AG04450 (cell line): ENCODE results near the gene PMVK. TPM values are rescaled to one million over a fixed set of nuclear protein-coding genes. Genes with fewer than 3 reads are reported as not detected.

Experiments
- CTCF ChIA-PET: fragments of 300-600, 350-600 bp; formaldehyde crosslinking; extraction: SDS; loops from one replicate; lab custom pipeline; 2022; ENCODE audit warnings: antibody characterized with exemption, inconsistent platforms; lab: Charles Lee
- POLR2A ChIA-PET: fragments of 350-600 bp; formaldehyde crosslinking; extraction: SDS; loops from one replicate; lab custom pipeline; 2021; ENCODE audit warnings: antibody characterized with exemption, inconsistent platforms; lab: Yijun Ruan, JAX
- DNase-seq: peaks from one replicate; pipeline ENCODE4 v3.0.0-alpha.2; 2011; ENCODE audit warnings: low read depth, low spot score
- H3K27ac ChIP-seq: one replicate; pipeline ENCODE4 v1.5.1; 2012; ENCODE audit warnings: low read depth, low read length, control low read depth
- H3K27me3 ChIP-seq: one replicate; pipeline ENCODE4 v1.6.0; 2012; ENCODE audit warnings: low read length; ENCODE audit not compliant: control insufficient read depth, insufficient read depth
- H3K4me3 ChIP-seq: 2 replicates; pipeline ENCODE4 v1.5.1; 2011; ENCODE audit warnings: mild to moderate bottlenecking, low read depth, low read length, control low read depth
- H3K9me3 ChIP-seq: 2 replicates; pipeline ENCODE4 v1.5.1; 2012; ENCODE audit warnings: low read length; ENCODE audit not compliant: control insufficient read depth, insufficient read depth
- polyA plus RNA-seq: library from polyadenylated mRNA; depleted of rRNA; stranded (reverse); fragments of >200 nt; gene quantifications from 2 replicates; pipeline ENCODE4 v1.2.3, GENCODE V29; 2011
- TF ChIP-seq, protein P1 (sequence below): IDR thresholded peaks from 2 replicates; pipeline ENCODE4 v1.5.1; 2011; ENCODE audit warnings: low read depth, low read length, control low read depth, inconsistent platforms

The PMVK gene
- polyA plus RNA-seq, 1 experiment, result 21.0 TPM

DNA sequence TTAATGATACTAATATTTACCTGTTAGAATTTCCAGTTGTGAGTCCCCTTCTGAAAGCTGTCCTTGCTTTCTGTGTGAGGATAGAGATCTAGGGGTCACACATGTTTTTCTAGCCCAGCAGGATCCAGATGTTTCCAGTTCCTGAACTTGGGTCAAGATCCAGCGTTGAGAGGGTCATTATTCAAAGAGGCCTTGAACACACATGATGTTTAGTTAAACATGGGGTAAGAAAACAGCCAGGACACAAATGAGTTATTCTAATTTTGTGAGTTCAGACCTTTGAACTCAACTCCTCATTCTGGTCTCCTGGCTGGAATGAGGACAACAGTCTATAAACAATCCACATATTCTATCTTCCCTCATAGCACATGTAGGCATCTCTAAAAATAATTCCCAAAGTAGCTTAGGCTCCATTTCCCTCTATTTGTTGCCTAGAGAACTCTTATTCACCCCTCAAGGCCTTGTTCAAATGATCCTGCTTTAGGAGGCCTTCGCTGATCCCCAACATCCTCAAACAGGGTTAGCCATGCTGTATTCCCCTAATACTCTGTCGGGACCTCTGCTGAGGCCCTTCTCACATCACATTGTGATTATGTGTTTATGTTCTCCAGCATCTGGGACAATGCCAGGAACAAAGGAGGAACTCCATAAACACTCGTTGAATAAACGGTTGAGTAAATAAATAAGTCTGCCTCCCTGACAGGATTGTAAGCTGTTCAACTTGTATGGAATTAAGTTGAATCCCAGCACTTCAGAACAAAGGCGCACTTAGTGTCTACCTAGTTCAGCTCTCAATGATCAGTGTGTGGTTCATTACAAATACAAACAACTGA is 51.4 kb downstream of the PMVK start:
- TF ChIP-seq, protein P1, sequence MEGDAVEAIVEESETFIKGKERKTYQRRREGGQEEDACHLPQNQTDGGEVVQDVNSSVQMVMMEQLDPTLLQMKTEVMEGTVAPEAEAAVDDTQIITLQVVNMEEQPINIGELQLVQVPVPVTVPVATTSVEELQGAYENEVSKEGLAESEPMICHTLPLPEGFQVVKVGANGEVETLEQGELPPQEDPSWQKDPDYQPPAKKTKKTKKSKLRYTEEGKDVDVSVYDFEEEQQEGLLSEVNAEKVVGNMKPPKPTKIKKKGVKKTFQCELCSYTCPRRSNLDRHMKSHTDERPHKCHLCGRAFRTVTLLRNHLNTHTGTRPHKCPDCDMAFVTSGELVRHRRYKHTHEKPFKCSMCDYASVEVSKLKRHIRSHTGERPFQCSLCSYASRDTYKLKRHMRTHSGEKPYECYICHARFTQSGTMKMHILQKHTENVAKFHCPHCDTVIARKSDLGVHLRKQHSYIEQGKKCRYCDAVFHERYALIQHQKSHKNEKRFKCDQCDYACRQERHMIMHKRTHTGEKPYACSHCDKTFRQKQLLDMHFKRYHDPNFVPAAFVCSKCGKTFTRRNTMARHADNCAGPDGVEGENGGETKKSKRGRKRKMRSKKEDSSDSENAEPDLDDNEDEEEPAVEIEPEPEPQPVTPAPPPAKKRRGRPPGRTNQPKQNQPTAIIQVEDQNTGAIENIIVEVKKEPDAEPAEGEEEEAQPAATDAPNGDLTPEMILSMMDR, result no peak

DNA sequence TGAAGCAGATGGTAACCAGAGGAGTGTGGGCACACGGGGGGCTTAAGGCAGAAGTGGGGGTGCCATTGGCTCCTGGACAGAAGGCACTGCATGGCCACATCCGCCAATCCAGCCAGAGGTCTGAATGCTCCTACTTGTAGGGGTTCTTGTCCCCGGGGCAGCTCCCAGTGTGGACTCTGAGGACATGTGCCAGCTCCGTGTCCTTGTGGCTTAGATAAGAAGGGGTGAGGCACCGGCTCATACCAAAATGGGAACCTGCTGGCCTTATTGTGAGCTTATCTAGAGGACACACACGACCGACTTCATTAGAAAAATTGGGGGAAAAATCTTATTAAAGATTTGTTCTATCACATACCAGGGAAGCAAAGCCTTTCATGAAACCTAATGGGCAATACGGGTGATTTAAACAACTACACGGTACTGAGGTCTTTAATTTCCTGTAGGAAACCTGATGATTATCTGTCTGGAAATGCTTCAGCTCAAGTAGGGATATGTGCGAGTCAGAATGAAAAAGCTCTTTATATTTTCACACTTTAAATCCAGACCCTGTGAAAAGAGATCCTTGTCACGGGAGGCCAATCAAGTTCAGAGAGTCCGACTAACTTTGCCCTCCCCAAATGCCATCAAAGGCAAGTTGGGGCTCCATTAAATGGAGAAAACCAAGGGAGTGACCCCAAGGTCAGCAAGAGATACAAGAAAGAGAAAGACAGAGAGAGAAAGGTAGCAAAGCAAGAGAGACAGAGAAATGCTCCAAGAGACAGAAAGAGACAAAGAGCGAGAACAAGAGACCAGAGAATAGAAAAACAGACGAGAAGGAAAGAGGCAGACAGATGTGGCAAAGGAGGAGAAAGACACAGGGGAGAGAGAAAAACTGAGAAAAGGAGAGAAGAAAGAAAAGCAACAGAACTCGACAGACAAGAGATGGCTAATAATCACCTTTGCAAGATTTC is 52.3 kb downstream of the PMVK start:
- H3K4me3 ChIP-seq, result no peak overlapping the region
- H3K27ac ChIP-seq, result no peak overlapping the region
- no peak for DNase-seq
- H3K9me3 ChIP-seq, result no peaks in the 10 kb centered on the region
- TF ChIP-seq, protein P1, result no peak
- ChIA-PET POLR2A (no interaction called here), CTCF (interaction anchor here (0.6 to 1.4 kb wide), 3 partner anchors 112 to 324 kb away, joined by 5 to 6 read pairs (median 6); no protein-coding TSS in a partner anchor)
- H3K27me3 ChIP-seq, result peaks cover 79% of the 10 kb centered on the region

More for the DNA sequence above, 51.4 kb downstream of the PMVK start:
- Histone ChIP-seq H3K27ac (no peak overlapping the region), H3K9me3 (no peaks in the 10 kb centered on the region), H3K4me3 (no peak overlapping the region), H3K27me3 (peaks cover 73% of the 10 kb centered on the region)
- DNase-seq, result no peak
- CTCF ChIA-PET, result interaction anchor here (0.6 to 1.4 kb wide), 4 partner anchors 215 to 1391 kb away, joined by 5 to 6 read pairs (median 5); no protein-coding TSS in a partner anchor
- POLR2A ChIA-PET, result no interaction called here

DNA sequence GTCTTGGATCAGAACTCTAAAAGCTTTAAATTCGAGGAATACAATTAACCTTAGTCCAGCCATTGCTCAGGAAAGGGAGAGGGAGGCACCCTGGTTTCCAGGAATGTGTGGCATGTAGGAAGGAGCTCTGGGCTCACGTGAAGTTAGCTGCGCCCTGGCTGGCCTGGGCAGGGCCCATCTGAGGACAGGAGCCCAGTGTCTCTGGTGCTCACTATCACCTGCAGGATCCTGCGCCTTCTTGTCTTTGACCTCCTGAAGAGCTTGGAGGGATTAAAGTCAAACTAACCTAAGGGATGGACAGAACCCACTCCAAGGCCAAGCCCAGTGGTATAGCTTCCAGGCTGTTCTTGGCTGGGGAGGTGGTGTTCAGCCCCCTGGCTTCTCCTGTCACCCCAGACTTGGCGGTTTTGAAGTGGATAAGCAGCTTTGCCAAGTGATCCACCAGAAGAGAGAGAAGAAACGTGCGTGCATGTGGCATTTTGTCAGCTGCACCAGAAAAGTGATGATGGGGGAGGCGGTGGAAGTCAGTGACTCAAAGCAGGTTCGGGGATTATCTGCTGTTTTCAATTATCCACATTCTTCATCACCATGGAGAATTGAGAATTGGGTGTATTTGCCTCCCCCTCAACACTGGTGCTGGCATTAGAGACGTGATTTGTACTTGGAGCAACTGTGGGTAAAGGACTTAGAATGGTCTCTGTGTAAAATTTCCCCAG is 54.5 kb downstream of the PMVK start:
- ChIA-PET CTCF (interaction anchor here (0.6 to 3.1 kb wide), 7 partner anchors 11 to 335 kb away, joined by 3 to 22 read pairs (median 3); partner anchors contain the start of gene PMVK), POLR2A (no interaction called here)
- H3K4me3 ChIP-seq, result no peak overlapping the region
- TF ChIP-seq, protein P1, result no peak
- no peak overlapping the region for H3K27ac ChIP-seq
- H3K9me3 ChIP-seq, result no peaks in the 10 kb centered on the region
- DNase-seq, result no peak
- H3K27me3 ChIP-seq, result peaks cover 66% of the 10 kb centered on the region

DNA sequence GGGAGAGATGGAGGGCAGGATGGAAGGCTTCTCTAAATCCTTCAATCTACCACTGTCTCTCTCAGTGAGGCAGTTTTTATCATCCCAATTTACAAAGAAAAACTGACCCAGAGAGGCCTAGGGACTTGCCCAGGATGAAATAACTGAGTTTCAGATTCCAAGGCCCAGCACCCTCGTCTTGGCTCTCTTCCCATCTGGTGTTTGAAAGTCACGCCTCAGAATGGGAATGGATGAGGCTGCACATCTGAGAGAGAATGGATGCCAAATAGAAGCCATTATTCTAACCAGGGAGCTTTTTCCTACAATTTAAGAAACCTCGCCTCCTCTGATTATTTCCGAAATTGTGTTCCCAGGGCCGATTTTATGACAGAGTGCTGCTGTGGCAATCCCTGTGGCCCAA is 55.8 kb downstream of the PMVK start:
- no peak for DNase-seq
- peaks cover 61% of the 10 kb centered on the region for H3K27me3 ChIP-seq
- CTCF ChIA-PET, result interaction anchor here (0.9 to 3.1 kb wide), 5 partner anchors 56 to 402 kb away, joined by 3 to 22 read pairs (median 6); partner anchors contain the start of gene PMVK
- TF ChIP-seq, protein P1, result no peak
- H3K27ac ChIP-seq, result no peak overlapping the region
- H3K4me3 ChIP-seq, result no peak overlapping the region
- POLR2A ChIA-PET, result no interaction called here
- H3K9me3 ChIP-seq, result no peaks in the 10 kb centered on the region
